OCI-LY3 (cell line): ENCODE results near the gene PIEZO2.

Experiments used
- H2AFZ ChIP-seq: fragments of 200-600, 300-600 bp; shearing (Covaris generic); 2 replicates; pipeline ENCODE4 v1.6.0; 2014; ENCODE audit warnings: antibody characterized with exemption, low read depth, low read length
- H3K27ac ChIP-seq: fragments of 200-600, 300-600 bp; sonication (generic); 2 replicates; pipeline ENCODE4 v1.5.1; 2014; ENCODE audit warnings: mild to moderate bottlenecking, low read length, moderate library complexity, mixed read lengths
- H3K27me3 ChIP-seq: fragments of 200-600, 300-600 bp; sonication (generic); 2 replicates; pipeline ENCODE4 v1.6.1; 2014; ENCODE audit warnings: low read depth, low read length, mixed read lengths
- H3K36me3 ChIP-seq: fragments of 200-600, 300-600 bp; sonication (generic); replicated peaks from 2 replicates; pipeline ENCODE3; 2014; ENCODE audit warnings: low read depth, low read length, mixed read lengths
- H3K4me1 ChIP-seq: fragments of 300-600, 200-600 bp; sonication (generic); 2 replicates; pipeline ENCODE4 v1.6.1; 2014; ENCODE audit warnings: low read length, mixed read lengths
- H3K4me2 ChIP-seq: fragments of 200-600, 300-600 bp; sonication (generic); 2 replicates; pipeline ENCODE4 v1.6.1; 2014; ENCODE audit warnings: low read length, mixed read lengths
- H3K4me3 ChIP-seq: fragments of 300-600, 200-600 bp; sonication (generic); 2 replicates; pipeline ENCODE4 v1.5.1; 2014; ENCODE audit warnings: antibody characterized with exemption, mild to moderate bottlenecking, low read length, moderate library complexity
- H3K79me2 ChIP-seq: fragments of 300-600, 200-600 bp; shearing (Covaris generic); 2 replicates; pipeline ENCODE4 v1.6.1; 2014; ENCODE audit warnings: mild to moderate bottlenecking, low read length, mixed read lengths
- H3K9ac ChIP-seq: fragments of 300-600, 200-600 bp; shearing (Covaris generic); 2 replicates; pipeline ENCODE4 v1.6.0; 2014; ENCODE audit warnings: mild to moderate bottlenecking, low read length, moderate library complexity
- H3K9me3 ChIP-seq: fragments of 200-600, 300-600 bp; shearing (Covaris generic); 2 replicates; pipeline ENCODE4 v1.6.1; 2014; ENCODE audit warnings: low read length, mixed read lengths; ENCODE audit not compliant: insufficient read depth
- H4K20me1 ChIP-seq: fragments of 200-600, 300-600 bp; sonication (generic); 2 replicates; pipeline ENCODE4 v1.6.1; 2016; ENCODE audit warnings: low read length, mixed read lengths; ENCODE audit not compliant: insufficient read depth
- EZH2phosphoT487 ChIP-seq: fragments of 200-600 bp; shearing (Covaris generic); IDR thresholded peaks from 2 replicates; pipeline ENCODE4 v1.6.1; 2018; ENCODE audit warnings: antibody characterized with exemption, mixed run types, low read depth
- TF ChIP-seq, protein P1 (sequence below): fragments of 200-600, 300-600 bp; sonication (generic); IDR thresholded peaks from 2 replicates; pipeline ENCODE4 v1.5.1; 2014; ENCODE audit warnings: antibody characterized with exemption, low read length, low read depth

Gene PIEZO2

DNA sequence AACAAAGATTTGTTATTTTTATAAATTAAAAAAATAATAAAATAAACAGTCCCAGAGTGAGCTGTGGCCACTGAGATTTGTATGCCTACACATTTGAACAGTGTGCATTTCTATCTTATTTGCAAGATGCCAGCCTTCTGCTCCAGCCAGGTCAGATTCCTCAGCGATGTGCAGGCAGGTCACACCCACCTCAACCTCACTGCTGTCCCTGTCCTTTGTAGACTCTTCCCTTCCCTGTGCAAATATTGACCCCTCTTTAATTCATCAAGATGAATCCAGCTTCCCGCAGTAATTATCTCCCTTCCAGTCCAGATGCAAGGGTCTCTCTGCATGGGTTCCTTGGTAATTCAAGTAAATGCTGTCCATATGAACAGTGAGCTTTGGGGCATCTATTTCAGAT lies 256.2 kb downstream of the PIEZO2 start:
- Histone ChIP-seq H2AFZ (no peak overlapping the region), H3K27me3 (no peaks in the 10 kb centered on the region), H3K9me3 (no peaks in the 10 kb centered on the region), H3K9ac (no peak overlapping the region), H4K20me1 (no peaks in the 10 kb centered on the region), H3K79me2 (no peaks in the 10 kb centered on the region), H3K27ac (no peak overlapping the region), H3K4me2 (no peak overlapping the region), H3K4me3 (no peak overlapping the region), H3K36me3 (no peaks in the 10 kb centered on the region), H3K4me1 (peaks cover under 1% of the 10 kb centered on the region; the same call in 1 of the 2 replicates)
- TF ChIP-seq EZH2phosphoT487, result no peak
- TF ChIP-seq, protein P1, sequence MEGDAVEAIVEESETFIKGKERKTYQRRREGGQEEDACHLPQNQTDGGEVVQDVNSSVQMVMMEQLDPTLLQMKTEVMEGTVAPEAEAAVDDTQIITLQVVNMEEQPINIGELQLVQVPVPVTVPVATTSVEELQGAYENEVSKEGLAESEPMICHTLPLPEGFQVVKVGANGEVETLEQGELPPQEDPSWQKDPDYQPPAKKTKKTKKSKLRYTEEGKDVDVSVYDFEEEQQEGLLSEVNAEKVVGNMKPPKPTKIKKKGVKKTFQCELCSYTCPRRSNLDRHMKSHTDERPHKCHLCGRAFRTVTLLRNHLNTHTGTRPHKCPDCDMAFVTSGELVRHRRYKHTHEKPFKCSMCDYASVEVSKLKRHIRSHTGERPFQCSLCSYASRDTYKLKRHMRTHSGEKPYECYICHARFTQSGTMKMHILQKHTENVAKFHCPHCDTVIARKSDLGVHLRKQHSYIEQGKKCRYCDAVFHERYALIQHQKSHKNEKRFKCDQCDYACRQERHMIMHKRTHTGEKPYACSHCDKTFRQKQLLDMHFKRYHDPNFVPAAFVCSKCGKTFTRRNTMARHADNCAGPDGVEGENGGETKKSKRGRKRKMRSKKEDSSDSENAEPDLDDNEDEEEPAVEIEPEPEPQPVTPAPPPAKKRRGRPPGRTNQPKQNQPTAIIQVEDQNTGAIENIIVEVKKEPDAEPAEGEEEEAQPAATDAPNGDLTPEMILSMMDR, result no peak

DNA sequence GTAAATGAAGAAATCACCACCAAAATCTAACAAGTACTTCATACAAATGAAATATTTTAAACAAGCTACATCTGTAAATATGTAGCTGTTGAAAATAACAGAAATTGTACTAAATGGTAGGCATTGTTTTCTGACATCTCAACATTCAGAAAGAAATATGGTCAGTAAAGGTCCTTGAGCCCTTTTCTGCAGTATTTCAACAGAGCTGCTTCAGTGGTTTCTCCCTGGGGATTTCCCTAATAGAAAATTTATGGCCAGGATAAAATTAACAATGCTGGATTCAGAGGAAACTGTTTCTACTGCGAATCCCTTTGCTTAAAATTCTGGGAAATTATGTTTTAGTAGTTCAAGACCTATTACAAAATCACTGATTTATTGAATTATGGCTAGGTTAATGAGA lies 256.6 kb downstream of the PIEZO2 start:
- H3K4me3 ChIP-seq, result no peak overlapping the region
- no peak overlapping the region for H3K9ac ChIP-seq
- H3K9me3 ChIP-seq, result no peaks in the 10 kb centered on the region
- no peaks in the 10 kb centered on the region for H3K79me2 ChIP-seq
- TF ChIP-seq, protein P1, result no peak
- no peak for TF ChIP-seq EZH2phosphoT487
- H2AFZ ChIP-seq, result no peak overlapping the region
- H3K4me2 ChIP-seq, result no peak overlapping the region
- H3K4me1 ChIP-seq, result no peaks in the 10 kb centered on the region
- no peaks in the 10 kb centered on the region for H3K27me3 ChIP-seq
- H4K20me1 ChIP-seq, result no peaks in the 10 kb centered on the region
- no peak overlapping the region for H3K27ac ChIP-seq
- H3K36me3 ChIP-seq, result no peaks in the 10 kb centered on the region

DNA sequence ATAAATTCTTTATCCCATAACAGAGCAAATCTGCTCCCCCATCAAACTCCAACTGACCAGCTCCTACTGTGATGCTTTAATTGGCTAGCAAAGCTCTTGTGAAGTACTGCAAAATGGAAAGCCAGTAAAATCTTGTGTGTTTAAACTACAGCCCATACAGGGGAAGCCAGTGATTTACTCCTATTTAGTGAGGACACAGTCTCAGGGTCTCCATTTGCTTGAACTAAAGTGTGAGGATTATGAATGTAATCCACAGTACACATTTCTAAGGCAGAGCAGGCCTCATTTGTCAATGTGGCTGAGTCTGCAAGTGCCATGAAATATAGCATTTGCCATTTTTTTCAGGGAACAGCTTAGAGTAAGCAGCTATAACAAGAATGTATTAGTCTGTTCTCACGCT lies 259.3 kb downstream of the PIEZO2 start:
- no peak overlapping the region for H3K9ac ChIP-seq
- H3K79me2 ChIP-seq, result no peaks in the 10 kb centered on the region
- no peak for TF ChIP-seq EZH2phosphoT487
- TF ChIP-seq, protein P1, result no peak
- no peaks in the 10 kb centered on the region for H3K36me3 ChIP-seq
- H3K27ac ChIP-seq, result no peak overlapping the region
- no peak overlapping the region for H2AFZ ChIP-seq
- no peak overlapping the region for H3K4me3 ChIP-seq
- H3K27me3 ChIP-seq, result no peaks in the 10 kb centered on the region
- H4K20me1 ChIP-seq, result no peaks in the 10 kb centered on the region
- no peaks in the 10 kb centered on the region for H3K9me3 ChIP-seq
- no peak overlapping the region for H3K4me2 ChIP-seq
- no peaks in the 10 kb centered on the region for H3K4me1 ChIP-seq

DNA sequence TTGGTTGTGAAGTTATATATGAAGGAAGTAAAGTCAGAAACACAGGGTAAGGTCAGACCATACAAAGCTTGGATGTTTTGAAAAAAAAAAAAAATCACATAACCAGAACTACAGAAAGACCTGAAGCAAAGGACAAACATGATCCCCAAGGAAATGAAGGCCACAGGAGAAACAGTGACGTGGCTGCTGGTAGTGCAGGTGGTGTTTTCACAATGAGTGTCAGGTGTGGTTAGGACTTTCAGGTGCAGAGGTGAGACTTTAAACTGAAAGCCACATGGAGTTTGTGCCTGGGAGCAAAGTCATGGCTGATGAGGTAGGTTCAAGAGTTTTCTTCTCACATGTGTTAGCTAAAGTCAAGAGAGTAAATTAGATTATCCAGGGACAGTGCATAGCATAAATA lies 270.7 kb downstream of the PIEZO2 start:
- Histone ChIP-seq H3K4me2 (no peak overlapping the region), H3K4me1 (no peaks in the 10 kb centered on the region)

More for the DNA sequence above, 270.7 kb downstream of the PIEZO2 start:
- H3K9me3 ChIP-seq, result no peaks in the 10 kb centered on the region
- no peaks in the 10 kb centered on the region for H3K79me2 ChIP-seq
- H4K20me1 ChIP-seq, result no peaks in the 10 kb centered on the region
- H3K4me3 ChIP-seq, result no peak overlapping the region
- no peaks in the 10 kb centered on the region for H3K36me3 ChIP-seq
- no peak overlapping the region for H3K27ac ChIP-seq
- no peaks in the 10 kb centered on the region for H3K27me3 ChIP-seq
- H3K9ac ChIP-seq, result no peak overlapping the region
- no peak overlapping the region for H2AFZ ChIP-seq
- TF ChIP-seq EZH2phosphoT487, result no peak
- TF ChIP-seq, protein P1, result no peak
